UCSD-AML1 (cell line): ENCODE data around the gene CDIP1.

ENCODE experiments used
- DNase-seq: peaks from one replicate; lab custom pipeline; 2025; ENCODE audit not compliant: unreplicated experiment; lab: John Stamatoyannopoulos, UW

The CDIP1 gene

GRCh38 chr16:4515611-4516233 is 22.9 kb downstream of the CDIP1 start:
- DNase-seq = peak; percentile 30

- DNase-seq = peak; percentile 69
Observed at GRCh38 chr16:4514606-4515005, 24.0 kb downstream of the CDIP1 start.

- DNase-seq = no peak
Observed at GRCh38 chr16:4513881-4514280, 24.7 kb downstream of the CDIP1 start.

- no peak for DNase-seq
Observed at GRCh38 chr16:4513086-4513860, 25.3 kb downstream of the CDIP1 start.

DNA sequence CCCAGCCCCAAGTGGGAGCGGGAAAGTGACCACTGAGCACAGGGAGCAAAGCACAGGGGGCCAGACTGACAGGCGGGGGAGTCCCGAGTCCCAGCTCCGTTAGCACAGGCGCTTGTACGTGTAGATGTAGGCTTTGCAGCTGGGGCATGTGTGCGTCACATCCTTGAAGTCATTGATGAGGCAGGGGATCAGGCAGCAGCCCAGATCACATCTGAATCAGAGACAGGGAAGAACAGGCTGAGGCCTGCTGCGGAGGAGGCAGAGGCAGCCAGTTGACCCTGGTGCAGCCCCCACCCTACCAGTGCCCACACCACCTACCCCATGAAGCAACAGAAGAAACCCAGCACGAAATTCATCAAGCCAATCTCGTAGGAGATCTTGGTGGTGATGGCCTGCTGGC is 26.1 kb downstream of the CDIP1 start:
- DNase-seq = no peak

GRCh38 chr16:4511441-4512082 is 27.0 kb downstream of the CDIP1 start:
- DNase-seq = peak; percentile 70

- DNase-seq = no peak
Observed at GRCh38 chr16:4510747-4511426, 27.7 kb downstream of the CDIP1 start.

DNA sequence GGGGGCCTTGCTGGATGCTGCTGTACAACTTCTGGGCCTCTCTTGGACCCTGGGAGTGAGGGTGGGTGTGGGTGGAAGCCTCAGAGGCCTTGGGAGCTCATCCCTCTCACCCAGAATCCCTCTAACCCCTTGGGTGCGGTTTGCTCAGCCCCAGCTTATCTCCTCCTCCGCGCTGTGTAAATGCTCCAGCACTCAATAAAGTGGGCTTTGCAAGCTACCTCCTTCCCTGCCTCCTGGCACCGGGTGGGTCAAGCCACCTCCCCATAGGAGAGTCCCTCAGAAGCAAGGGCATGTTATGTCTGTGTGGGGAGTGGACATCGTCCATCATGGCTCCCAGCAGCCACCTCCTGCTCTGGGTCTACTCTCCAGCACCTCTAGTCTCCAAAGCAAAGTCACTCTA is 28.4 kb downstream of the CDIP1 start:
- DNase-seq = no peak

DNA sequence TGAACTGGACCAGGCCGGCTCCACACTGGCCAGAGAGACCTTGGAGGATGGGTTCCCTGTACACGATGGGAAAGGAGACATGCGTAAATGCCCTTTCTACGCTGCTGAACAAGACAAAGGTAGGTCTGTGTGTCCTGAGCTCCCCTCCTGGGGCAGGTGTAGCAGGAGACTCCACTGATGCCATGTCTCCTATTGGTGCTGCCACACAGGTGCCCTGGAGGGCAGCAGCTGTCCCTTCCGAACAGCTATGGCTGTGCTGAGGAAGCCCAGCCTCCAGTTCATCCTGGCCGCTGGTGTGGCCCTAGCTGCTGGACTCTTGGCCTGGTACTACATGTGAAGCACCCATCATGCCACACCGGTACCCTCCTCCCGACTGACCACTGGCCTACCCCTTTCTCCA is 29.2 kb downstream of the CDIP1 start:
- DNase-seq = no peak

GRCh38 chr16:4508806-4509205 is 29.8 kb downstream of the CDIP1 start:
- no peak for DNase-seq

DNA sequence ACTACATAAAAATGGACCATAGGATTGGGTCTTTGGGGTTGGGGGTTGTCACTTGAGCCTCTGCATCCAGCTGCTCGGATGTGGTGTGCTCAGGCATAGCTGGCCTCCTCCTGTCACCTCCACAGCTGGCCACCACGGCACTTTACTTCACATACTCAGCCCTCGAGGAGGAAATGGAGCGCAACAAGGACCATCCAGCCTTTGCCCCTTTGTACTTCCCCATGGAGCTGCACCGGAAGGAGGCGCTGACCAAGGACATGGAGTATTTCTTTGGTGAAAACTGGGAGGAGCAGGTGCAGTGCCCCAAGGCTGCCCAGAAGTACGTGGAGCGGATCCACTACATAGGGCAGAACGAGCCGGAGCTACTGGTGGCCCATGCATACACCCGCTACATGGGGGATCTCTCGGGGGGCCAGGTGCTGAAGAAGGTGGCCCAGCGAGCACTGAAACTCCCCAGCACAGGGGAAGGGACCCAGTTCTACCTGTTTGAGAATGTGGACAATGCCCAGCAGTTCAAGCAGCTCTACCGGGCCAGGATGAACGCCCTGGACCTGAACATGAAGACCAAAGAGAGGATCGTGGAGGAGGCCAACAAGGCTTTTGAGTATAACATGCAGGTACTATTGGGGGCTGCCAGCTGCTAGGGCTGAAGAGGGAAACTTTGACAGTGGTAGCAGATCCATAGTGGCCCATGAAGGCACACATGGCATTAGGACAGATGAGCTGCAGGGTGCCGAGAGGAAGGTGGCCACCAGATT is 30.8 kb downstream of the CDIP1 start:
- no peak for DNase-seq

DNA sequence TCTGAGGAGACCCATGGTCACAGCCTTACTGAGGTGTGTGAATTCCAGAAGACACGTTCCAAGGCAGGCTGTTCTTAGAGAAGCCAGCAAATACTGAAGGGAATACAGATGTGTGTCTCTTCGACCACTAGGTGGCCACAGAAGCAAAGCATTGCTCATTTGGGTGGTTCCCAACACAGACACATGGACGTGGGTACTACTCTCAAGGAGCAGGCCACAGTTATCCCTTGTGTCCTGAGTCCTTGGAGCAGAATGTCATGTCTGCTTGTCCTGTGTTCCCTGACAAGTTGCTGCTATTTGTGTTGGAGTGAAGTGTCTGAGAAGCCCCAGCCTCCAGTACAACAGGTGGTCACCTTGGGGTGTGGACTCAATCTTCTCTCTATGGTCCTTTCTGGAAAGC is 32.1 kb downstream of the CDIP1 start:
- DNase-seq = peak; percentile 45

- peak; percentile 45 for DNase-seq
Observed at GRCh38 chr16:4505356-4506147, 33.0 kb downstream of the CDIP1 start.

- no peak for DNase-seq
Observed at GRCh38 chr16:4501071-4501478, 37.5 kb downstream of the CDIP1 start.

DNA sequence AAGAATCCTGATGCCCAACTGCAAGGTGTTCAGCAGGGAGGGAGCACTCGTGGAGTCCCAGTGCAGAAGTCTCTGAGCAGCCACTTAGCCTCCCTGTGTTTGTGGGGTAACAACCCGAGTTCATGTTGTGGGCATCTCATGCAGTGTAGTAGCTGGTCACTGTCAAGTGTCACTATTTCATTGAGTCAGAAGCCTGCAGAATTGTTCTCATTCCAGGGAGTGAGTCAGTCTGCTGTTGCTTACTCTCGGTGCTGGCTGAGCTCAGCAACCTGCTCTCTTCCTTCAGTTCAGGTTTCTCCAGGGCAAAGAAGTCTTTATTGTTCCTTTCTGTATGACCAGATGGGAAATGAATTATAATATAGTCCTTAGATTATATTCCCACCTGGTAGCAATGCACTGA is 38.3 kb downstream of the CDIP1 start:
- no peak for DNase-seq

DNA sequence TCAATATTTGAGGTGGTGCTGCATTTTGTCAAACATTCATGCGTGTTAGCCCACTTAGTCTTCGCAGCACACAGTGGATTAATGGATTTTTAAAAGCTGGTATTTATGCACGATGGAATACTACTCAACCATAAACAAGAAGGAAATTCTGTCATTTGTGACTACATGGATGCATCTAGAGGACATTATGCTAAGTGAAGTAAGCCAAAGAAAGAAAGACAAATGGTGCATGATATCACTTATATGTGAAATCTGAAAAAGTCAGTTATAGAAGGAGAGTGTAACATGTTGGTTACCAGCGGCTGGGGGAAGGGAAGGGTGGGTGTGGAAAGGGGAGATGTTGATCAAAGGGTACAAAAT is 39.4 kb downstream of the CDIP1 start:
- no peak for DNase-seq

GRCh38 chr16:4498546-4499195 is 39.9 kb downstream of the CDIP1 start:
- no peak for DNase-seq

DNA sequence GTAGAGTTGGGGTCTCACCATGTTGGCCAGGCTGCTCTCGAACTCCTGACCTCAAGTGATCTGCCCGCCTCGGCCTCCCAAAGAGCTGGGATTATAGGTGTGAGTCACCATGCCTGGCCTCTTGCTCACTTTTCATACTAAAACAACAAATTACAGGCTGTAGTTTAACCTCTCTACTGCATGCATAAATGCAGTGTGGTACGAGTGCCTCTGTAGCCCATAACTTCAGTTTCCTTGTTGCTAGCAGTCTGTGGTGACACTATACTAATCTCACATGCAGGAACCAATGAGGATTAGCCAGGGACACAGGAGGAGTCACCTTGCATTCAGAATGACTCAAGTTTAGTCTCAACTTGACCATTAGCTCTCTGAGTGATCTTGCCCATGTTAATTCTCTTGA is 42.3 kb downstream of the CDIP1 start:
- no peak for DNase-seq

- DNase-seq = no peak
Observed at GRCh38 chr16:4495766-4496165, 42.8 kb downstream of the CDIP1 start.
